ENCODE measurements around the gene GDF10. TPM values are rescaled to one million over a fixed set of nuclear protein-coding genes. Genes with fewer than 3 reads are reported as not detected.

GDF10 gene
- total and polyA plus RNA-seq, 2 of the 13 experiments (the other 11 are each of a cell fraction or from before 2014, with no cell fraction given) = 0.03 TPM; not detected in 1

DNA sequence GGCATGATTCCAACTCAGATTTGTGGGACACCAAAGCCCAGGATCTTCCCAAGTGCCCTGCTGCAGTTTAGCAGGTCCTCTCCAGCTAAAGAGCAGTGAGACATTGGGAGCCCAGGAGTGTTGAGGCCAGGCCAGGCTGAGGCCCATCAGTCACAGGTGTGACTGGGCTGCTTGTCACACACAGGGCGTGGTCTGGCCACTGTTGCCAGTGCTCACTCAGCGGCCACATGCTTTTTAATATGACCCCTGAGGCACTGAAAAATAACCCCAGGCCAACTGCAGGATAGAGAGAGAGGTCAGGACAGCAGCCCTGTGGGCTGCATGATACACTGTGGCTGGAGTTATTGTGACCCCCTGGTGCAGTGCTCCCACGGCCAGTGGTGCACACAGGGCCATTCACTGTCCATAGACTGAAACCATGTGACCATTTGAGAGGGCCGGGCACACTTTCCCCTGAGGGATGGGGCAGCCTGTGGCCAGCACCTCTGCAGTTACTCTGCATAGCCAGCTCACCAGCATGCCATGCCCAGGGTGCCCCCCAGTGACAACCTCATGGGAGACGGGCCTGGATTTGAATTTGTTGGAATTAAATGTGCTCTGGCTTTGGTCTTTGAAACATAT lies 26.4 kb downstream of the GDF10 start:
- Histone ChIP-seq H3K27ac (ENCODE audit: extremely low read length, insufficient read depth, low read length) (no peak overlapping the region), H3K9ac (ENCODE audit: insufficient read depth, low read depth, low read length) (no peak overlapping the region), H3K9me3 (ENCODE audit: low read length) (no peaks in the 10 kb centered on the region), H3K4me1 (ENCODE audit: insufficient read depth, low read length) (peaks cover 8% of the 10 kb centered on the region; the same call in 1 of the 2 replicates), H2AFZ (ENCODE audit: low read length) (no peak overlapping the region), H3K79me2 (ENCODE audit: insufficient read depth, low read length) (no peaks in the 10 kb centered on the region), H4K20me1 (ENCODE audit: insufficient read depth, low read length) (no peaks in the 10 kb centered on the region), H3K4me2 (ENCODE audit: low read depth, low read length) (no peak overlapping the region), H3K4me3 (replicated peaks in 1 of 3; ENCODE audit: insufficient read depth in 1 of 3, low read depth in 2 of 3, low read length in 3 of 3) (no peak overlapping the region), H3K36me3 (replicated peaks in 1 of 2; ENCODE audit: control insufficient read depth in 1 of 2, insufficient read depth in 2 of 2, low read length in 2 of 2) (no peaks in the 10 kb centered on the region), H3K27me3 (ENCODE audit: control insufficient read depth in 1 of 2, insufficient read depth in 2 of 2, low read length in 2 of 2) (peaks cover 0 to 5% of the 10 kb centered on the region in 2 experiments; a peak in 3 of 5 replicates)
- CTCF ChIA-PET (ENCODE audit: low intra/inter-chr PET ratio, low total read pairs) = no interaction called here
- 0% methylated on average over 2 of the region's 5 CpGs for WGBS (ENCODE audit: low lambda C conversion rate)
- ATAC-seq (no peak), FAIRE-seq (no peak), DNase-seq (ENCODE audit: low spot score) (no peak)
- intact Hi-C loops (cut with micrococcal nuclease; ENCODE audit: unreplicated experiment) (no loop called here), in situ Hi-C loops (cut with HindIII; ENCODE audit: extremely low pct_ligation_motif_present, low pct_unique_long_range_greater_than_20kb) (no loop called here)
- POLR2A ChIA-PET = no interaction called here
- BruUV-seq (replicated peaks) = no TSS peak
- TF ChIP-seq, protein P1, sequence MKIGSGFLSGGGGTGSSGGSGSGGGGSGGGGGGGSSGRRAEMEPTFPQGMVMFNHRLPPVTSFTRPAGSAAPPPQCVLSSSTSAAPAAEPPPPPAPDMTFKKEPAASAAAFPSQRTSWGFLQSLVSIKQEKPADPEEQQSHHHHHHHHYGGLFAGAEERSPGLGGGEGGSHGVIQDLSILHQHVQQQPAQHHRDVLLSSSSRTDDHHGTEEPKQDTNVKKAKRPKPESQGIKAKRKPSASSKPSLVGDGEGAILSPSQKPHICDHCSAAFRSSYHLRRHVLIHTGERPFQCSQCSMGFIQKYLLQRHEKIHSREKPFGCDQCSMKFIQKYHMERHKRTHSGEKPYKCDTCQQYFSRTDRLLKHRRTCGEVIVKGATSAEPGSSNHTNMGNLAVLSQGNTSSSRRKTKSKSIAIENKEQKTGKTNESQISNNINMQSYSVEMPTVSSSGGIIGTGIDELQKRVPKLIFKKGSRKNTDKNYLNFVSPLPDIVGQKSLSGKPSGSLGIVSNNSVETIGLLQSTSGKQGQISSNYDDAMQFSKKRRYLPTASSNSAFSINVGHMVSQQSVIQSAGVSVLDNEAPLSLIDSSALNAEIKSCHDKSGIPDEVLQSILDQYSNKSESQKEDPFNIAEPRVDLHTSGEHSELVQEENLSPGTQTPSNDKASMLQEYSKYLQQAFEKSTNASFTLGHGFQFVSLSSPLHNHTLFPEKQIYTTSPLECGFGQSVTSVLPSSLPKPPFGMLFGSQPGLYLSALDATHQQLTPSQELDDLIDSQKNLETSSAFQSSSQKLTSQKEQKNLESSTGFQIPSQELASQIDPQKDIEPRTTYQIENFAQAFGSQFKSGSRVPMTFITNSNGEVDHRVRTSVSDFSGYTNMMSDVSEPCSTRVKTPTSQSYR (CRISPR knock-in tag; IDR thresholded peaks at IDR 0.05; ENCODE audit: borderline replicate concordance) = no peak
- TF ChIP-seq KAT8 (CRISPR knock-in tag; IDR thresholded peaks at IDR 0.05) (no peak), NFATC3 (CRISPR knock-in tag; IDR thresholded peaks at IDR 0.05) (no peak), GATAD1 (CRISPR knock-in tag; IDR thresholded peaks at IDR 0.05) (no peak), ZFP36 (IDR thresholded peaks at IDR 0.05; ENCODE audit: borderline replicate concordance, low read depth, low read length, partially characterized antibody) (no peak), NCOA1 (CRISPR knock-in tag; IDR thresholded peaks at IDR 0.05) (no peak), FOXC1 (CRISPR knock-in tag; IDR thresholded peaks at IDR 0.05; ENCODE audit: borderline replicate concordance) (no peak), FOXA3 (CRISPR knock-in tag; IDR thresholded peaks at IDR 0.05) (no peak)
- TF ChIP-seq, protein P2, sequence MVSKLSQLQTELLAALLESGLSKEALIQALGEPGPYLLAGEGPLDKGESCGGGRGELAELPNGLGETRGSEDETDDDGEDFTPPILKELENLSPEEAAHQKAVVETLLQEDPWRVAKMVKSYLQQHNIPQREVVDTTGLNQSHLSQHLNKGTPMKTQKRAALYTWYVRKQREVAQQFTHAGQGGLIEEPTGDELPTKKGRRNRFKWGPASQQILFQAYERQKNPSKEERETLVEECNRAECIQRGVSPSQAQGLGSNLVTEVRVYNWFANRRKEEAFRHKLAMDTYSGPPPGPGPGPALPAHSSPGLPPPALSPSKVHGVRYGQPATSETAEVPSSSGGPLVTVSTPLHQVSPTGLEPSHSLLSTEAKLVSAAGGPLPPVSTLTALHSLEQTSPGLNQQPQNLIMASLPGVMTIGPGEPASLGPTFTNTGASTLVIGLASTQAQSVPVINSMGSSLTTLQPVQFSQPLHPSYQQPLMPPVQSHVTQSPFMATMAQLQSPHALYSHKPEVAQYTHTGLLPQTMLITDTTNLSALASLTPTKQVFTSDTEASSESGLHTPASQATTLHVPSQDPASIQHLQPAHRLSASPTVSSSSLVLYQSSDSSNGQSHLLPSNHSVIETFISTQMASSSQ (IDR thresholded peaks at IDR 0.05; ENCODE audit: low read depth) = no peak
- TF ChIP-seq, protein P2 (CRISPR knock-in tag; IDR thresholded peaks at IDR 0.05; ENCODE audit: borderline replicate concordance) = no peak
- TF ChIP-seq, protein P3, sequence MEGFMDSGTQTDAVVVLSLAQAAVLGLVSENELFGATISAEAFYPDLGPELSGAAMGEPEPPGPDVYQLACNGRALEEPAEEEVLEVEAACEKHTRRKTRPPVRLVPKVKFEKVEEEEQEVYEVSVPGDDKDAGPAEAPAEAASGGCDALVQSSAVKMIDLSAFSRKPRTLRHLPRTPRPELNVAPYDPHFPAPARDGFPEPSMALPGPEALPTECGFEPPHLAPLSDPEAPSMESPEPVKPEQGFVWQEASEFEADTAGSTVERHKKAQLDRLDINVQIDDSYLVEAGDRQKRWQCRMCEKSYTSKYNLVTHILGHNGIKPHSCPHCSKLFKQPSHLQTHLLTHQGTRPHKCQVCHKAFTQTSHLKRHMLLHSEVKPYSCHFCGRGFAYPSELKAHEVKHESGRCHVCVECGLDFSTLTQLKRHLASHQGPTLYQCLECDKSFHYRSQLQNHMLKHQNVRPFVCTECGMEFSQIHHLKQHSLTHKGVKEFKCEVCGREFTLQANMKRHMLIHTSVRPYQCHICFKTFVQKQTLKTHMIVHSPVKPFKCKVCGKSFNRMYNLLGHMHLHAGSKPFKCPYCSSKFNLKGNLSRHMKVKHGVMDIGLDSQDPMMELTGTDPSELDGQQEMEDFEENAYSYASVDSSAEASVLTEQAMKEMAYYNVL (CRISPR knock-in tag; IDR thresholded peaks at IDR 0.05; ENCODE audit: borderline replicate concordance) = no peak
- TF ChIP-seq, protein P4, sequence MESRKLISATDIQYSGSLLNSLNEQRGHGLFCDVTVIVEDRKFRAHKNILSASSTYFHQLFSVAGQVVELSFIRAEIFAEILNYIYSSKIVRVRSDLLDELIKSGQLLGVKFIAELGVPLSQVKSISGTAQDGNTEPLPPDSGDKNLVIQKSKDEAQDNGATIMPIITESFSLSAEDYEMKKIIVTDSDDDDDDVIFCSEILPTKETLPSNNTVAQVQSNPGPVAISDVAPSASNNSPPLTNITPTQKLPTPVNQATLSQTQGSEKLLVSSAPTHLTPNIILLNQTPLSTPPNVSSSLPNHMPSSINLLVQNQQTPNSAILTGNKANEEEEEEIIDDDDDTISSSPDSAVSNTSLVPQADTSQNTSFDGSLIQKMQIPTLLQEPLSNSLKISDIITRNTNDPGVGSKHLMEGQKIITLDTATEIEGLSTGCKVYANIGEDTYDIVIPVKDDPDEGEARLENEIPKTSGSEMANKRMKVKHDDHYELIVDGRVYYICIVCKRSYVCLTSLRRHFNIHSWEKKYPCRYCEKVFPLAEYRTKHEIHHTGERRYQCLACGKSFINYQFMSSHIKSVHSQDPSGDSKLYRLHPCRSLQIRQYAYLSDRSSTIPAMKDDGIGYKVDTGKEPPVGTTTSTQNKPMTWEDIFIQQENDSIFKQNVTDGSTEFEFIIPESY (CRISPR knock-in tag; IDR thresholded peaks at IDR 0.05) = no peak

Data from HepG2 (cell line).